ENCODE measurements around the gene TMEM54.

Gene TMEM54

DNA sequence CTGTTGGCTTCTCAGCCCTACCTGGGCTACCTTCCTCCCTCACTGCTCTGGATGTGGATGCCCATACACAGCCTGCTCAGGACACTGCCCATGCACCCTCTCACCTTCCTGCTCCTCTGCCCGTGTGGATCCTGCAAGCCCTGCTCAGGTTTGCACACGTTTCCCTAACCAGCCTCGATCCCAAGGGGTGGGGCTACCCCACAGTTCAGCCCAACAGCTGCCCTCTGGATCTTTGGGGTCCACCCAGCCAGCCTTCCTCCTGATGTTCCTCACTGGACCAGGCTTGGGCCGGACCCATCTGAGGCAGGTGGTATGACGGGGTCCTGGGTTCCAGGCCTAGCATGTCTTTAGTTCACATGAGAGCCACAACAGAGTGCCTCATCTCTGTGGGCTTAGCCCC lies 4.7 kb downstream of the TMEM54 start:
- POLR2A ChIA-PET = interaction anchor here (1.1 kb wide), 1 partner anchor 68 kb away, joined by 3 read pairs; the partner anchor contains the start of gene RNF19B
- no peak for TF ChIP-seq CTBP1 (IDR thresholded peaks at IDR 0.05; ENCODE audit: borderline replicate concordance)
- no peak for TF ChIP-seq SP1 (IDR thresholded peaks at IDR 0.05)
- TF ChIP-seq ELF4 (IDR thresholded peaks at IDR 0.05) = no peak
- CTCF ChIA-PET = interaction anchor here (1.3 kb wide), 1 partner anchor 10 kb away, joined by 3 read pairs; no protein-coding TSS in a partner anchor
- no peak for DNase-seq (ENCODE audit: extremely low spot score)

DNA sequence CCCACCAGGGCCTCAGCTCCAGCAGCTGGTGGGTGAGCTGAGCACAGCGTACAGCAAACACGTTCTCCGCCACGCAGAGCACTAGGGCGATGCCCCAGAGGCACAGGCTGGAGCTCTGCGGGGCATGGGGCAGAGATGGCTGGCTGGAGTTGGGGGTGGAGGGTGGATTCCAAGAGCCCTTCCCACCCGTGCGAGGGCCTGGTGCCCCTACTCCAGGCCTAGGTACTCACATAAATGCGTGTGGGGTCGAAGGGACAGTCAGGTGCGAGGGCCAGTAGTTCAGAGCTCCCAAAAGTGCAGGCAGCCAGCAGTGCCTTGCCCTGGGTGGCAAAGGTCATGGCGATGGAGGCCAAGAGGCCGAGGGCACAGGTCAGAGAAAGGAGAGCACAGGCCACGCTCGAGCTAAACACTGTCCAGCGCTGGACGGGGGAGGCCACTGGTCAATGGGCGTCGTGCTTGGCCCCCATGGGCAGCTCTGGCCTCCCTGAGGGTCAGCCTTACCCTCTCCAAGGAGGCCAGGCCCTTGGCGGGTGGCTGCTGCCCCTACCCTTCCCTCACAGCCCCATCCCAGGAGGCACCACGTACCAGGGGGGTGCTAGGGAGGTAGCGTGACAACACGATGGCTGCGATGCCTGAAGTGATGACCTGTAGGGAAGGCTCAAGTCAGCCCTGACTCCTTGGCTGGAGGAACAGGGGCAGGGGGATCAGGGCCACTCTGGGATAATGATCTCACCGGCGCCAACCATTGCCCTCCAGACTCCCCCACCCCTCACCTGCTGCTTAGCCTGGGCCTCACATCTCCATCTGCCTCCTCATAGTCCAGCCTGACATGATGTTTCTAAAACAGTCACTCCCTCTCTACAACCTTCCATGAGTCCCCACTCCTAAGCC lies 5.6 kb downstream of the TMEM54 start:
- no peak for DNase-seq (ENCODE audit: extremely low spot score)
- POLR2A ChIA-PET = no interaction called here

DNA sequence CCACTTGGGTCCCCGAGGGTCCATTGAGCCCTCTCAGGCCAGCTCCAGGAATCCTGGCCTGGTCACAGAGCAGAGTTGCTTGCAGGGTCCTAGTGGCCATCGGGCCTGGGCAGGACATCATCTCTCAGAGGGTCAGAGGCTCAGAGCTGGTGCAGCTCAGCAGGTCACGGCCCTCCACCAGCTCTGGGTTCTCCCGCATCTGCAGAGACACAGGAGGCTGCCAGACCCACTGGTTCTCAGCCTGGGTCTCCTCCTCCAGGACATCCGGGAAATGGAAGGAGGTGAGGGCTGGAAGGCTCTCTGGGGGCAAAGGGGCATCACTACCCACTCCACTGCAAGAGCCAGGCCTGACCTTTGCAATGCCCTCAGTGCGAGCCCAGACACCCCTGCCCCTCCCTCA lies 6.5 kb downstream of the TMEM54 start:
- CTCF ChIA-PET = interaction anchor here (0.7 to 1.0 kb wide), 2 partner anchors 8 to 13 kb away, joined by 3 to 6 read pairs; no protein-coding TSS in a partner anchor
- POLR2A ChIA-PET = interaction anchor here (1.5 kb wide), 1 partner anchor 70 kb away, joined by 4 read pairs; the partner anchor contains the start of gene RNF19B
- TF ChIP-seq BHLHE40 (IDR thresholded peaks at IDR 0.05; ENCODE audit: borderline replicate concordance) (no peak), ZNF384 (IDR thresholded peaks at IDR 0.05) (no peak), ARNT (IDR thresholded peaks at IDR 0.05) (no peak), SP1 (IDR thresholded peaks at IDR 0.05) (no peak), NFRKB (IDR thresholded peaks at IDR 0.05) (no peak), SUZ12 (IDR thresholded peaks at IDR 0.05) (no peak), HDGF (IDR thresholded peaks at IDR 0.05; ENCODE audit: borderline replicate concordance) (no peak), TARDBP (IDR thresholded peaks at IDR 0.05) (no peak), LEF1 (IDR thresholded peaks at IDR 0.05; ENCODE audit: borderline replicate concordance) (no peak), ELF4 (IDR thresholded peaks at IDR 0.05) (no peak), FOXK2 (IDR thresholded peaks at IDR 0.05) (no peak), FOXA1 (IDR thresholded peaks at IDR 0.05) (no peak), L3MBTL2 (conservative IDR thresholded peaks at IDR 0.05) (no peak), CTBP1 (IDR thresholded peaks at IDR 0.05; ENCODE audit: borderline replicate concordance) (no peak)
- TF ChIP-seq, protein P1, sequence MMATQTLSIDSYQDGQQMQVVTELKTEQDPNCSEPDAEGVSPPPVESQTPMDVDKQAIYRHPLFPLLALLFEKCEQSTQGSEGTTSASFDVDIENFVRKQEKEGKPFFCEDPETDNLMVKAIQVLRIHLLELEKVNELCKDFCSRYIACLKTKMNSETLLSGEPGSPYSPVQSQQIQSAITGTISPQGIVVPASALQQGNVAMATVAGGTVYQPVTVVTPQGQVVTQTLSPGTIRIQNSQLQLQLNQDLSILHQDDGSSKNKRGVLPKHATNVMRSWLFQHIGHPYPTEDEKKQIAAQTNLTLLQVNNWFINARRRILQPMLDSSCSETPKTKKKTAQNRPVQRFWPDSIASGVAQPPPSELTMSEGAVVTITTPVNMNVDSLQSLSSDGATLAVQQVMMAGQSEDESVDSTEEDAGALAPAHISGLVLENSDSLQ (IDR thresholded peaks at IDR 0.05) = no peak
- DNase-seq (ENCODE audit: extremely low spot score) = no peak

More for the DNA sequence above, 5.6 kb downstream of the TMEM54 start:
- TF ChIP-seq TARDBP (IDR thresholded peaks at IDR 0.05) = no peak
- CTCF ChIA-PET = interaction anchor here (1.0 to 1.3 kb wide), 2 partner anchors 9 kb away, joined by 3 to 6 read pairs; no protein-coding TSS in a partner anchor

DNA sequence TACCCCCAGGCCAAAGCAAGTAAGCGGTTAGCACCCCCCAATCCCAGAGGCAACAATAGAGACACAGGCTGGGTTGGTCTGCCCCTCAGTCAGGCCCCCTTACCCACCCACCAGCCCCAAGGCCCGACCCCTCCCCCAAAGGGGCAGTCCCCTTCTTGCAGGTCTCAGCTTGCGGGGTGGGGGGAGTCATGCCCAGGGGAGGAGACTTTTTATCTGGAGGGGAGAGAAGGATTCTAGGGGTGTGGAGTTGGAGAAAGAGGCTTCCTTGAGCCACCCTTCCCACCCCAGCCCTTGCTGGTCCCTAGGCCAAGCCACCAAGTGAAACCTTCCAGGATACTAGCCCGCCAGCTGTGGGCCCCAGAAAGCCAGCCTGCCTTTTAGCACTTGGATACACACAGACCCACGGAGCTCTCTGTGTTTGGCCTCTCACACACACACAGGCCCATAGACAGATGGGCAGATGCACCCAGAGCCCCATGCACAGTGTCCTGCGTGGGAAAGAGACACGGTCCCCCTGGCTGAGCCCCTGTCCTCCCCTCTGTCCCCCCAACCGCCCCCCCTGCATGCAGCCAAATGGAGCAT lies 7.1 kb downstream of the TMEM54 start:
- no peak for DNase-seq (ENCODE audit: extremely low spot score)
- TF ChIP-seq SP1 (IDR thresholded peaks at IDR 0.05) (no peak), ELF4 (IDR thresholded peaks at IDR 0.05) (no peak), CTBP1 (IDR thresholded peaks at IDR 0.05; ENCODE audit: borderline replicate concordance) (no peak), TARDBP (IDR thresholded peaks at IDR 0.05) (no peak), LEF1 (IDR thresholded peaks at IDR 0.05; ENCODE audit: borderline replicate concordance) (no peak), ARNT (IDR thresholded peaks at IDR 0.05) (no peak), FOXA1 (IDR thresholded peaks at IDR 0.05) (no peak), HDGF (IDR thresholded peaks at IDR 0.05; ENCODE audit: borderline replicate concordance) (no peak), SUZ12 (IDR thresholded peaks at IDR 0.05) (no peak), FOXK2 (IDR thresholded peaks at IDR 0.05) (no peak), FOXM1 (IDR thresholded peaks at IDR 0.05; ENCODE audit: borderline replicate concordance) (no peak)
- TF ChIP-seq, protein P1 (IDR thresholded peaks at IDR 0.05) = no peak
- ChIA-PET CTCF (interaction anchor here (0.7 to 1.1 kb wide), 2 partner anchors 12 to 16 kb away, joined by 3 read pairs; no protein-coding TSS in a partner anchor), POLR2A (interaction anchor here (1.5 kb wide), 1 partner anchor 71 kb away, joined by 4 read pairs; the partner anchor contains the start of gene RNF19B)

DNA sequence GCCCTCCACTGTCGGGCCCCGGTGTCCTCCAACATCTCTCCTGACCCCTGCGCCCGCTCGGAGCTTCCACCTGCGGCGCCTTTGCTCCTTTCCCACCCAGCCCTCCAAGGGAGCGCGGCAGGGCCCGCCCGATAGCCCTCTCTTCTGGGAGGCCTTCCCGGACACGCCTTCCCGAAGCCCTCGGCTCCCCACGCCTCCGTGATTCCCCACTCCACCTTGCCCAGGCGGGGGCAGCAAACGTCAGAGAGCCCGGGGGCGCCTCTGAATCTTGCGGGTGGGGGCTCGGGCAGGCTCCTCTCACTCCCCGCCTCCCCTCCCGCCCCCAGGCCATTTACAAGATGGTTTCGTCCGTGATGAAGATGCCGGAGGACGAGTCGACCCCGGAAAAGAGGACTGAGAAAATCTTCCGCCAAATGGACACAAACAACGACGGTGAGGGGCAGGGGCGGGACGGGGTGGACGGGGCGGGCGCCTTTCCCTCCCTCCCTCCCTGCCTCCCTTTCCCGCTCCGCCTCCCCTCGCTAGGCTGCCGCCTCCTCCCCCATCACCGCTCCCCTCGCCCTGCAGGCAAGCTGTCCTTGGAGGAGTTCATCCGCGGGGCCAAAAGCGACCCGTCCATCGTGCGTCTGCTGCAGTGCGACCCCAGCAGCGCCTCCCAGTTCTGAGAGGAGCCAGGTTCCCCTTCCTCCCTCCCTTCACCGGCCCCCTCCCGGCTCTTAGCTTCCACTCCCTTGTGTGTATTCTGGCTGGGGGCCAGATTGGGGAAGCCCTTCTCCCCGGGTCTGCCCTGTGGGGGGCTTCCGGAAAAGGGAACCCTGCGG lies 7.8 kb downstream of the TMEM54 start:
- CTCF ChIA-PET = interaction anchor here (0.6 to 1.8 kb wide), 9 partner anchors 9 to 1096 kb away, joined by 3 to 10 read pairs (median 3); no protein-coding TSS in a partner anchor
- peak; percentile 70 for DNase-seq (ENCODE audit: extremely low spot score)
- POLR2A ChIA-PET = interaction anchor here (1.5 kb wide), 1 partner anchor 71 kb away, joined by 4 read pairs; the partner anchor contains the start of gene RNF19B

More for the DNA sequence above, 7.8 kb downstream of the TMEM54 start:
- TF ChIP-seq HDGF (IDR thresholded peaks at IDR 0.05; ENCODE audit: borderline replicate concordance) (no peak), LEF1 (IDR thresholded peaks at IDR 0.05; ENCODE audit: borderline replicate concordance) (no peak), ZNF384 (IDR thresholded peaks at IDR 0.05) (no peak), L3MBTL2 (conservative IDR thresholded peaks at IDR 0.05) (no peak), ARNT (IDR thresholded peaks at IDR 0.05) (no peak)
- TF ChIP-seq, protein P1 (IDR thresholded peaks at IDR 0.05) = no peak
